Measurements from ENCODE around the gene KRTAP9-7.

GRCh38 chr17:41308251-41308917 lies 32.9 kb downstream of the KRTAP9-7 start:
- no peak for TF ChIP-seq CTCF (IDR thresholded peaks at IDR 0.05; ENCODE audit: extremely low read depth in 1 of 2, insufficient read depth in 1 of 2, low read depth in 1 of 2, low read length in 2 of 2)
- TF ChIP-seq POLR2A (IDR thresholded peaks at IDR 0.05; ENCODE audit: low read depth, low read length), result no peak
- no peak for TF ChIP-seq EZH2 (IDR thresholded peaks at IDR 0.05; ENCODE audit: borderline replicate concordance, low read depth, low read length, severe bottlenecking)
- TF ChIP-seq POLR2AphosphoS5 (IDR thresholded peaks at IDR 0.05; ENCODE audit: insufficient read depth, low read depth, low read length), result no peak
- no peak for TF ChIP-seq MYC (IDR thresholded peaks at IDR 0.05; ENCODE audit: low read depth, low read length)
- no peak for TF ChIP-seq JUN (IDR thresholded peaks at IDR 0.05; ENCODE audit: borderline replicate concordance, insufficient read depth, insufficient read length, low read depth)
- no peak for TF ChIP-seq MAX (IDR thresholded peaks at IDR 0.05; ENCODE audit: insufficient read depth, insufficient read length)

Measured in endothelial cell of umbilical vein (primary cell).